ENCODE measurements around the gene ZNF841. TPM values are rescaled to one million over a fixed set of nuclear protein-coding genes. Genes with fewer than 3 reads are reported as not detected.

ZNF841 gene
- total and polyA plus RNA-seq, 9 of the 15 experiments (the other 6 are each of a cell fraction or from before 2014, with no cell fraction given): 3.1 to 17.1 (median 11.0) TPM

DNA sequence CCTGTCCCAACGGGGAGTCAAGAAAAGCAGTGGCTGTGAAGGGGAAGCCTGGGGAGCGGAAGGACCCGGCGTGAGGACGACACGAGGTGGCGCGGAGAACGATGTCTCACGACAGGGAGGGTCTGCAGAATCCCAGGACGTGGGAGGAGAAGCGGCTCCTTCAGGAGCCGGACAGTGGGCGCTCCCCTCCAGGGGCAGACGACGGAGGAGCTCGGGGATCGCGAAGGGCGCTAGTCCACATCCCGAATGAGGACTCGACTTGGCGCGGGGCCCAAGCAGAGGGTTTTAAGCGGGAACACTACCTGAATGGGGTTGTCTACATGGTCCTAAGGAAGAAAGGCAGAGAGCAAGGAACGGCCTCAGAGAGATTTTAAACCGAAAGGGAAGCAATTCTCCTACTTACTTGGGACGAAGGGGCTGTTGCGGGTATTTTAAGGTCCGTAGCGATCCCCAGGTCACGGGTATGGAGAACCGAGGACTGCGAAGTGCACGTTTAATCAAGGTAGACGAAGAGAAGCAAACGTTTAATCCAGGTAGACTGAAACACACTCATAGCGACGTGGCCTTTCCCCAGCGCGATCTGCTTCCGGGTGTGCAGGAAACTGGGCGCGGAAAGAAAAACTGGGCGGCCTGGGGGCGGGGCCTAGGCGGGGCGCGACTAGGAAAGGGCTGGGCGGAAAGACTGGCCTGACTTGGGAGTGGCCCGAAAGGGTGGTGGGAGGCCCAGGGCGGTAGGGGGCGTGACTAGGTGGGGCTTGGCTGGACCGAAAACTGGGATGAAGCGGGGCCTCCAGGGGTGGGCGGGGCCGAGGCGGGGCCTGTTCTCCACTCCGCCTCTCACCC is at the start of gene ZNF841 (continued):
- TF ChIP-seq, protein P1, sequence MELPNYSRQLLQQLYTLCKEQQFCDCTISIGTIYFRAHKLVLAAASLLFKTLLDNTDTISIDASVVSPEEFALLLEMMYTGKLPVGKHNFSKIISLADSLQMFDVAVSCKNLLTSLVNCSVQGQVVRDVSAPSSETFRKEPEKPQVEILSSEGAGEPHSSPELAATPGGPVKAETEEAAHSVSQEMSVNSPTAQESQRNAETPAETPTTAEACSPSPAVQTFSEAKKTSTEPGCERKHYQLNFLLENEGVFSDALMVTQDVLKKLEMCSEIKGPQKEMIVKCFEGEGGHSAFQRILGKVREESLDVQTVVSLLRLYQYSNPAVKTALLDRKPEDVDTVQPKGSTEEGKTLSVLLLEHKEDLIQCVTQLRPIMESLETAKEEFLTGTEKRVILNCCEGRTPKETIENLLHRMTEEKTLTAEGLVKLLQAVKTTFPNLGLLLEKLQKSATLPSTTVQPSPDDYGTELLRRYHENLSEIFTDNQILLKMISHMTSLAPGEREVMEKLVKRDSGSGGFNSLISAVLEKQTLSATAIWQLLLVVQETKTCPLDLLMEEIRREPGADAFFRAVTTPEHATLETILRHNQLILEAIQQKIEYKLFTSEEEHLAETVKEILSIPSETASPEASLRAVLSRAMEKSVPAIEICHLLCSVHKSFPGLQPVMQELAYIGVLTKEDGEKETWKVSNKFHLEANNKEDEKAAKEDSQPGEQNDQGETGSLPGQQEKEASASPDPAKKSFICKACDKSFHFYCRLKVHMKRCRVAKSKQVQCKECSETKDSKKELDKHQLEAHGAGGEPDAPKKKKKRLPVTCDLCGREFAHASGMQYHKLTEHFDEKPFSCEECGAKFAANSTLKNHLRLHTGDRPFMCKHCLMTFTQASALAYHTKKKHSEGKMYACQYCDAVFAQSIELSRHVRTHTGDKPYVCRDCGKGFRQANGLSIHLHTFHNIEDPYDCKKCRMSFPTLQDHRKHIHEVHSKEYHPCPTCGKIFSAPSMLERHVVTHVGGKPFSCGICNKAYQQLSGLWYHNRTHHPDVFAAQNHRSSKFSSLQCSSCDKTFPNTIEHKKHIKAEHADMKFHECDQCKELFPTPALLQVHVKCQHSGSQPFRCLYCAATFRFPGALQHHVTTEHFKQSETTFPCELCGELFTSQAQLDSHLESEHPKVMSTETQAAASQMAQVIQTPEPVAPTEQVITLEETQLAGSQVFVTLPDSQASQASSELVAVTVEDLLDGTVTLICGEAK (IDR thresholded peaks at IDR 0.05): peak; percentile 94
- TF ChIP-seq, protein P1 (CRISPR knock-in tag; IDR thresholded peaks at IDR 0.05): no peak
- TF ChIP-seq, protein P2, sequence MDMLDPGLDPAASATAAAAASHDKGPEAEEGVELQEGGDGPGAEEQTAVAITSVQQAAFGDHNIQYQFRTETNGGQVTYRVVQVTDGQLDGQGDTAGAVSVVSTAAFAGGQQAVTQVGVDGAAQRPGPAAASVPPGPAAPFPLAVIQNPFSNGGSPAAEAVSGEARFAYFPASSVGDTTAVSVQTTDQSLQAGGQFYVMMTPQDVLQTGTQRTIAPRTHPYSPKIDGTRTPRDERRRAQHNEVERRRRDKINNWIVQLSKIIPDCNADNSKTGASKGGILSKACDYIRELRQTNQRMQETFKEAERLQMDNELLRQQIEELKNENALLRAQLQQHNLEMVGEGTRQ (CRISPR knock-in tag; IDR thresholded peaks at IDR 0.05): no peak
- no peak for TF ChIP-seq TEAD4 (IDR thresholded peaks at IDR 0.05; ENCODE audit: low read length)
- no peak for TF ChIP-seq TEAD4 (CRISPR knock-in tag; IDR thresholded peaks at IDR 0.05; ENCODE audit: borderline replicate concordance)
- no peak for TF ChIP-seq GATAD2B (IDR thresholded peaks at IDR 0.05; ENCODE audit: borderline replicate concordance)
- TF ChIP-seq, protein P3, sequence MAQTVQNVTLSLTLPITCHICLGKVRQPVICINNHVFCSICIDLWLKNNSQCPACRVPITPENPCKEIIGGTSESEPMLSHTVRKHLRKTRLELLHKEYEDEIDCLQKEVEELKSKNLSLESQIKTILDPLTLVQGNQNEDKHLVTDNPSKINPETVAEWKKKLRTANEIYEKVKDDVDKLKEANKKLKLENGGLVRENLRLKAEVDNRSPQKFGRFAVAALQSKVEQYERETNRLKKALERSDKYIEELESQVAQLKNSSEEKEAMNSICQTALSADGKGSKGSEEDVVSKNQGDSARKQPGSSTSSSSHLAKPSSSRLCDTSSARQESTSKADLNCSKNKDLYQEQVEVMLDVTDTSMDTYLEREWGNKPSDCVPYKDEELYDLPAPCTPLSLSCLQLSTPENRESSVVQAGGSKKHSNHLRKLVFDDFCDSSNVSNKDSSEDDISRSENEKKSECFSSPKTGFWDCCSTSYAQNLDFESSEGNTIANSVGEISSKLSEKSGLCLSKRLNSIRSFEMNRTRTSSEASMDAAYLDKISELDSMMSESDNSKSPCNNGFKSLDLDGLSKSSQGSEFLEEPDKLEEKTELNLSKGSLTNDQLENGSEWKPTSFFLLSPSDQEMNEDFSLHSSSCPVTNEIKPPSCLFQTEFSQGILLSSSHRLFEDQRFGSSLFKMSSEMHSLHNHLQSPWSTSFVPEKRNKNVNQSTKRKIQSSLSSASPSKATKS (CRISPR knock-in tag; IDR thresholded peaks at IDR 0.05): no peak
- TF ChIP-seq KAT2B (IDR thresholded peaks at IDR 0.05; ENCODE audit: low read depth, low read length): no peak
- TF ChIP-seq, protein P4, sequence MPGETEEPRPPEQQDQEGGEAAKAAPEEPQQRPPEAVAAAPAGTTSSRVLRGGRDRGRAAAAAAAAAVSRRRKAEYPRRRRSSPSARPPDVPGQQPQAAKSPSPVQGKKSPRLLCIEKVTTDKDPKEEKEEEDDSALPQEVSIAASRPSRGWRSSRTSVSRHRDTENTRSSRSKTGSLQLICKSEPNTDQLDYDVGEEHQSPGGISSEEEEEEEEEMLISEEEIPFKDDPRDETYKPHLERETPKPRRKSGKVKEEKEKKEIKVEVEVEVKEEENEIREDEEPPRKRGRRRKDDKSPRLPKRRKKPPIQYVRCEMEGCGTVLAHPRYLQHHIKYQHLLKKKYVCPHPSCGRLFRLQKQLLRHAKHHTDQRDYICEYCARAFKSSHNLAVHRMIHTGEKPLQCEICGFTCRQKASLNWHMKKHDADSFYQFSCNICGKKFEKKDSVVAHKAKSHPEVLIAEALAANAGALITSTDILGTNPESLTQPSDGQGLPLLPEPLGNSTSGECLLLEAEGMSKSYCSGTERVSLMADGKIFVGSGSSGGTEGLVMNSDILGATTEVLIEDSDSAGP (CRISPR knock-in tag; IDR thresholded peaks at IDR 0.05): no peak
- no peak for TF ChIP-seq TARDBP (IDR thresholded peaks at IDR 0.05)
- TF ChIP-seq RAD21 (CRISPR knock-in tag; conservative IDR thresholded peaks at IDR 0.05 in 1 of 2, IDR thresholded peaks at IDR 0.05 in 1 of 2): no peak
- no peak for TF ChIP-seq ZNF224 (CRISPR knock-in tag; IDR thresholded peaks at IDR 0.05)
- TF ChIP-seq, protein P5, sequence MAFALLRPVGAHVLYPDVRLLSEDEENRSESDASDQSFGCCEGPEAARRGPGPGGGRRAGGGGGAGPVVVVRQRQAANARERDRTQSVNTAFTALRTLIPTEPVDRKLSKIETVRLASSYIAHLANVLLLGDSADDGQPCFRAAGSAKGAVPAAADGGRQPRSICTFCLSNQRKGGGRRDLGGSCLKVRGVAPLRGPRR (CRISPR knock-in tag; IDR thresholded peaks at IDR 0.05): no peak
